HEK293 (cell line): Measurements from ENCODE around the gene DNAJC30.
A peak's percentile ranks its signal among the peaks of the same experiment; 100 is the strongest.

ENCODE experiments used
- CTCF ChIA-PET: fragments of 350-600 bp; formaldehyde crosslinking; extraction: SDS; loops from one replicate; lab custom pipeline; 2021; ENCODE audit warnings: antibody characterized with exemption; lab: Yijun Ruan, JAX
- POLR2A ChIA-PET: fragments of 300-600 bp; formaldehyde crosslinking; extraction: SDS; loops from one replicate; lab custom pipeline; 2020; ENCODE audit warnings: antibody characterized with exemption, inconsistent platforms; lab: Yijun Ruan, JAX
- H3K27ac ChIP-seq: fragments of 200-500 bp; sonication (Bioruptor generic); 2 replicates; pipeline ENCODE4 v1.5.1; 2014; ENCODE audit warnings: low read depth, low read length, control low read depth, inconsistent platforms; ENCODE audit errors: extremely low read depth
- H3K36me3 ChIP-seq, 2 experiments: fragments of 200-500 bp in 1 of 2; sonication (Bioruptor generic) in 1 of 2; 1 replicate in 1 of 2; 2 replicates in 1 of 2; pipeline ENCODE4 v1.5.1; 2014 to 2017; ENCODE audit warnings: inconsistent platforms in 2 of 2, low read length in 2 of 2; ENCODE audit not compliant: control insufficient read depth in 2 of 2, insufficient read depth in 1 of 2
- H3K4me1 ChIP-seq: fragments of 200-500 bp; sonication (Bioruptor generic); 2 replicates; pipeline ENCODE4 v1.5.1; 2014; ENCODE audit warnings: mild to moderate bottlenecking, low read length, inconsistent platforms; ENCODE audit not compliant: control insufficient read depth, insufficient read depth
- H3K4me3 ChIP-seq: 2 replicates; pipeline ENCODE4 v1.5.1; 2011; ENCODE audit warnings: low read depth, mild to moderate bottlenecking, control low read depth, low read length, moderate library complexity
- H3K9me3 ChIP-seq: fragments of 200-500 bp; sonication (Bioruptor generic); 2 replicates; pipeline ENCODE4 v1.5.1; 2014; ENCODE audit warnings: low read depth, low read length, inconsistent platforms; ENCODE audit not compliant: control insufficient read depth, insufficient read depth
- BCL11A ChIP-seq: fragments of 450-650 bp; formaldehyde crosslinking; IDR thresholded peaks from 2 replicates; pipeline ENCODE4 v1.5.1; 2016; ENCODE audit warnings: low read depth, missing biosample characterization, missing genetic modification characterization
- BCL6B ChIP-seq: fragments of 450-650 bp; formaldehyde crosslinking; IDR thresholded peaks from 2 replicates; pipeline ENCODE4 v1.5.1; 2017; ENCODE audit warnings: missing biosample characterization, missing genetic modification characterization
- EGR2 ChIP-seq: fragments of 450-650 bp; formaldehyde crosslinking; IDR thresholded peaks from 2 replicates; pipeline ENCODE4 v1.5.1; 2016; ENCODE audit warnings: low read depth, missing biosample characterization, missing genetic modification characterization
- HOXA7 ChIP-seq: sonication (generic); formaldehyde crosslinking; IDR thresholded peaks from 2 replicates; pipeline ENCODE4 v1.8.1; 2022; ENCODE audit warnings: missing genetic modification reagents, borderline replicate concordance
- HOXD13 ChIP-seq: sonication (generic); formaldehyde crosslinking; IDR thresholded peaks from 2 replicates; pipeline ENCODE4 v1.8.0; 2022; ENCODE audit warnings: missing genetic modification reagents, borderline replicate concordance
- IKZF3 ChIP-seq: fragments of 450-650 bp; IDR thresholded peaks from 2 replicates; pipeline ENCODE4 v1.5.0; 2018; ENCODE audit warnings: missing biosample characterization, mild to moderate bottlenecking, missing genetic modification characterization, moderate library complexity
- KLF8 ChIP-seq: fragments of 450-650 bp; formaldehyde crosslinking; IDR thresholded peaks from 2 replicates; pipeline ENCODE4 v1.5.1; 2016; ENCODE audit warnings: missing biosample characterization, missing genetic modification characterization
- REPIN1 ChIP-seq: fragments of 450-650 bp; formaldehyde crosslinking; IDR thresholded peaks from 2 replicates; pipeline ENCODE4 v1.5.1; 2017; ENCODE audit warnings: missing biosample characterization, missing genetic modification characterization, low read depth
- SCRT2 ChIP-seq: fragments of 450-650 bp; formaldehyde crosslinking; IDR thresholded peaks from 2 replicates; pipeline ENCODE4 v1.5.1; 2016; ENCODE audit warnings: missing biosample characterization, missing genetic modification characterization
- SP2 ChIP-seq: fragments of 450-650 bp; formaldehyde crosslinking; IDR thresholded peaks from 2 replicates; pipeline ENCODE4 v1.5.1; 2016; ENCODE audit warnings: missing biosample characterization, missing genetic modification characterization
- SP7 ChIP-seq: fragments of 450-650 bp; formaldehyde crosslinking; IDR thresholded peaks from 2 replicates; pipeline ENCODE4 v1.5.1; 2016; ENCODE audit warnings: missing biosample characterization, missing genetic modification characterization
- ZBTB17 ChIP-seq: fragments of 450-650 bp; formaldehyde crosslinking; IDR thresholded peaks from 2 replicates; pipeline ENCODE4 v1.5.1; 2016; ENCODE audit warnings: missing biosample characterization, missing genetic modification characterization
- ZBTB20 ChIP-seq: fragments of 450-650 bp; formaldehyde crosslinking; IDR thresholded peaks from 2 replicates; pipeline ENCODE4 v1.5.1; 2016; ENCODE audit warnings: missing biosample characterization, missing genetic modification characterization
- ZBTB26 ChIP-seq: fragments of 450-650 bp; formaldehyde crosslinking; optimal IDR thresholded peaks from 2 replicates; pipeline ENCODE3; 2016; ENCODE audit warnings: missing biosample characterization, mild to moderate bottlenecking, missing genetic modification characterization
- ZBTB8A ChIP-seq: fragments of 450-650 bp; formaldehyde crosslinking; IDR thresholded peaks from 2 replicates; pipeline ENCODE4 v1.5.1; 2016; ENCODE audit warnings: missing biosample characterization, missing genetic modification characterization
- ZFP3 ChIP-seq: fragments of 450-650 bp; formaldehyde crosslinking; IDR thresholded peaks from 2 replicates; pipeline ENCODE4 v1.5.1; 2016; ENCODE audit warnings: low read depth, missing biosample characterization, missing genetic modification characterization
- ZFP69B ChIP-seq: fragments of 450-650 bp; formaldehyde crosslinking; IDR thresholded peaks from 2 replicates; pipeline ENCODE4 v1.5.1; 2016; ENCODE audit warnings: missing biosample characterization, missing genetic modification characterization
- ZNF112 ChIP-seq: fragments of 450-650 bp; formaldehyde crosslinking; IDR thresholded peaks from 2 replicates; pipeline ENCODE4 v1.5.0; 2017; ENCODE audit warnings: missing biosample characterization, missing genetic modification characterization
- ZNF121 ChIP-seq: fragments of 450-650 bp; formaldehyde crosslinking; IDR thresholded peaks from 2 replicates; pipeline ENCODE4 v1.5.1; 2016; ENCODE audit warnings: missing biosample characterization, missing genetic modification characterization
- ZNF132 ChIP-seq: fragments of 450-650 bp; formaldehyde crosslinking; IDR thresholded peaks from 2 replicates; pipeline ENCODE4 v1.5.1; 2017; ENCODE audit warnings: missing biosample characterization, missing genetic modification characterization, borderline replicate concordance
- ZNF155 ChIP-seq: fragments of 450-650 bp; formaldehyde crosslinking; IDR thresholded peaks from 2 replicates; pipeline ENCODE4 v1.5.1; 2016; ENCODE audit warnings: missing biosample characterization, missing genetic modification characterization
- ZNF16 ChIP-seq: fragments of 450-650 bp; formaldehyde crosslinking; IDR thresholded peaks from 2 replicates; pipeline ENCODE4 v1.5.1; 2016; ENCODE audit warnings: low read depth, missing biosample characterization, missing genetic modification characterization
- ZNF221 ChIP-seq: fragments of 450-650 bp; formaldehyde crosslinking; IDR thresholded peaks from 2 replicates; pipeline ENCODE4 v1.5.1; 2017; ENCODE audit warnings: missing biosample characterization, missing genetic modification characterization, borderline replicate concordance
- ZNF335 ChIP-seq: fragments of 450-650 bp; formaldehyde crosslinking; conservative IDR thresholded peaks from 2 replicates; pipeline ENCODE4 v1.5.1; 2016; ENCODE audit warnings: missing biosample characterization, missing genetic modification characterization
- ZNF341 ChIP-seq: fragments of 450-650 bp; formaldehyde crosslinking; IDR thresholded peaks from 2 replicates; pipeline ENCODE4; 2016; ENCODE audit warnings: low read depth, missing biosample characterization, missing genetic modification characterization
- ZNF362 ChIP-seq: fragments of 450-650 bp; formaldehyde crosslinking; IDR thresholded peaks from 2 replicates; pipeline ENCODE4 v1.5.1; 2016; ENCODE audit warnings: missing biosample characterization, missing genetic modification characterization
- ZNF416 ChIP-seq: fragments of 450-650 bp; formaldehyde crosslinking; IDR thresholded peaks from 2 replicates; pipeline ENCODE4 v1.5.1; 2016; ENCODE audit warnings: missing biosample characterization, missing genetic modification characterization
- ZNF423 ChIP-seq: fragments of 450-650 bp; formaldehyde crosslinking; IDR thresholded peaks from 2 replicates; pipeline ENCODE4 v1.5.1; 2016; ENCODE audit warnings: missing biosample characterization, missing genetic modification characterization
- ZNF426 ChIP-seq: fragments of 450-650 bp; formaldehyde crosslinking; IDR thresholded peaks from 2 replicates; pipeline ENCODE4 v1.5.1; 2017; ENCODE audit warnings: missing biosample characterization, missing genetic modification characterization, mild to moderate bottlenecking, inconsistent platforms, moderate library complexity
- ZNF48 ChIP-seq: fragments of 450-650 bp; formaldehyde crosslinking; IDR thresholded peaks from 2 replicates; pipeline ENCODE4 v1.5.1; 2016; ENCODE audit warnings: missing biosample characterization, missing genetic modification characterization
- ZNF501 ChIP-seq: fragments of 450-650 bp; formaldehyde crosslinking; IDR thresholded peaks from 2 replicates; pipeline ENCODE4 v1.5.1; 2016; ENCODE audit warnings: missing biosample characterization, missing genetic modification characterization
- ZNF555 ChIP-seq: fragments of 450-650 bp; formaldehyde crosslinking; conservative IDR thresholded peaks from 2 replicates; pipeline ENCODE4 v1.5.1; 2017; ENCODE audit warnings: missing biosample characterization, mild to moderate bottlenecking, missing genetic modification characterization, inconsistent platforms
- ZNF626 ChIP-seq: fragments of 450-650 bp; sonication (Bioruptor Pico); formaldehyde crosslinking; IDR thresholded peaks from 2 replicates; pipeline ENCODE4 v1.5.1; 2018; ENCODE audit warnings: missing biosample characterization, missing genetic modification characterization, inconsistent platforms
- ZNF658 ChIP-seq: fragments of 450-650 bp; formaldehyde crosslinking; IDR thresholded peaks from 2 replicates; pipeline ENCODE4; 2016; ENCODE audit warnings: missing biosample characterization, missing genetic modification characterization
- ZNF660 ChIP-seq: fragments of 450-650 bp; IDR thresholded peaks from 2 replicates; pipeline ENCODE4 v1.5.1; 2018; ENCODE audit warnings: missing biosample characterization, mild to moderate bottlenecking, missing genetic modification characterization
- ZNF670 ChIP-seq: fragments of 450-650 bp; formaldehyde crosslinking; IDR thresholded peaks from 2 replicates; pipeline ENCODE4 v1.5.1; 2016; ENCODE audit warnings: missing biosample characterization, missing genetic modification characterization, low read depth
- ZSCAN30 ChIP-seq: fragments of 450-650 bp; IDR thresholded peaks from 2 replicates; pipeline ENCODE4 v1.5.1; 2018; ENCODE audit warnings: missing biosample characterization, mild to moderate bottlenecking, missing genetic modification characterization, moderate library complexity

Gene DNAJC30

GRCh38 chr7:73683056-73683787 lies at the start of gene DNAJC30, which contains the start of gene BUD23:
TSS of gene DNAJC30 (minus strand) at chr7:73683453. CDS start at chr7:73683423, 30 bp downstream.
TSS of gene BUD23 (plus strand) at chr7:73683597. CDS start at chr7:73683626, 29 bp downstream.
- Histone ChIP-seq H3K27ac (peak within 1 kb of the TSS; percentile 79), H3K9me3 (no peaks in the 10 kb centered on the region), H3K36me3 (peaks cover 8 to 31% of the 10 kb centered on the region in 2 experiments; a peak in 2 of 3 replicates), H3K4me3 (peak within 1 kb of the TSS; percentile 91), H3K4me1 (peaks cover 3% of the 10 kb centered on the region; the same call in 1 of the 2 replicates)
- CTCF ChIA-PET = no interaction called here
- POLR2A ChIA-PET = interaction anchor here (0.5 to 1.3 kb wide), 5 partner anchors 10 to 47 kb away, joined by 3 to 4 read pairs (median 3); no protein-coding TSS in a partner anchor
- TF ChIP-seq ZBTB26 (tag by site-specific recombination) (peak; percentile 84), SP2 (tag by site-specific recombination) (peak; percentile 81), EGR2 (tag by site-specific recombination) (0 out of 2 replicates have a peak, but pooled peaks have one; percentile 0), SCRT2 (0 out of 2 replicates have a peak, but pooled peaks have one; percentile 12), ZSCAN30 (tag by site-specific recombination) (no peak), ZNF670 (tag by site-specific recombination) (no peak), ZNF132 (no peak), REPIN1 (tag by site-specific recombination) (0 out of 2 replicates have a peak, but pooled peaks have one; percentile 45), ZNF660 (tag by site-specific recombination) (peak; percentile 13; the same call in 1 of the 2 replicates), SP7 (tag by site-specific recombination) (0 out of 2 replicates have a peak, but pooled peaks have one; percentile 28), ZFP3 (tag by site-specific recombination) (no peak), ZBTB8A (0 out of 2 replicates have a peak, but pooled peaks have one; percentile 37), ZFP69B (tag by site-specific recombination) (no peak), ZNF335 (tag by site-specific recombination) (peak; percentile 90), ZNF658 (tag by site-specific recombination) (no peak), ZBTB17 (0 out of 2 replicates have a peak, but pooled peaks have one; percentile 33), ZNF423 (tag by site-specific recombination) (no peak), ZNF416 (tag by site-specific recombination) (no peak), ZNF16 (tag by site-specific recombination) (no peak), KLF8 (tag by site-specific recombination) (no peak), BCL11A (tag by site-specific recombination) (no peak), ZNF341 (tag by site-specific recombination) (peak; percentile 85), ZNF555 (tag by site-specific recombination) (no peak), ZNF121 (tag by site-specific recombination) (no peak), BCL6B (tag by site-specific recombination) (no peak), ZNF112 (tag by site-specific recombination) (no peak), ZBTB20 (tag by site-specific recombination) (peak; percentile 53; the same call in 1 of the 2 replicates), ZNF501 (tag by site-specific recombination) (peak; percentile 80; the same call in 1 of the 2 replicates), HOXD13 (CRISPR knock-in tag) (no peak), ZNF155 (tag by site-specific recombination) (no peak), HOXA7 (CRISPR knock-in tag) (peak; percentile 55; the same call in 1 of the 2 replicates), ZNF426 (tag by site-specific recombination) (no peak), ZNF48 (tag by site-specific recombination) (no peak), ZNF626 (tag by site-specific recombination) (no peak), ZNF221 (no peak), IKZF3 (tag by site-specific recombination) (no peak), ZNF362 (tag by site-specific recombination) (no peak)
